Lower lobe of right lung (tissue), 2 donors: ENCODE measurements around the gene MAGI1. TPM values are rescaled to one million over a fixed set of nuclear protein-coding genes. Genes with fewer than 3 reads are reported as not detected.

Source experiments
- ATAC-seq, 2 donors: fragments of 200-7000 bp; cut with Tn5 transposase; one replicate each; pipeline ENCODE4 v1.9.1; 2020 to 2022; ENCODE audit warnings: mild to moderate bottlenecking in 2 of 2, moderate library complexity in 2 of 2
- DNase-seq: peaks from one replicate; pipeline ENCODE4 v3.0.0-alpha.2; 2020
- H3K27ac ChIP-seq: fragments of 200-600 bp; one replicate; pipeline ENCODE4 v1.8.0; 2022
- H3K27me3 ChIP-seq: fragments of 200-600 bp; one replicate; pipeline ENCODE4 v1.8.0; 2022; ENCODE audit warnings: low read depth
- H3K36me3 ChIP-seq: fragments of 200-600 bp; one replicate; pipeline ENCODE4 v1.8.0; 2022; ENCODE audit warnings: mild to moderate bottlenecking
- H3K4me1 ChIP-seq: fragments of 200-600 bp; one replicate; pipeline ENCODE4 v1.8.0; 2022
- H3K4me3 ChIP-seq: fragments of 200-600 bp; one replicate; pipeline ENCODE4 v1.8.0; 2022; ENCODE audit warnings: mild to moderate bottlenecking
- H3K9me3 ChIP-seq: fragments of 200-600 bp; one replicate; pipeline ENCODE4 v1.8.0; 2022
- intact Hi-C: fragments of 100-400 bp; cut with DNase I; formaldehyde crosslinking; loops from one replicate; pipeline ENCODE4 v1.11.0; 2022
- total RNA-seq: library from RNA; stranded (reverse); fragmentation: NEBNext Ultra II Directional; extraction: Animal tissue kit (Norgen Biotek cat#: 25700); gene quantifications from one replicate; pipeline ENCODE4 v1.2.1, GENCODE V29; 2021
- TF ChIP-seq, protein P1 (sequence below): fragments of 200-600 bp; IDR thresholded peaks from one replicate; pipeline ENCODE4 v1.8.0; 2022; ENCODE audit warnings: antibody characterized with exemption, mild to moderate bottlenecking
- donor health status: DM: no; HTN: yes; CAD: no; lungs with severe emphysema.

The MAGI1 gene
- total RNA-seq, 1 donor from 2014 or later = 35.5 TPM

DNA sequence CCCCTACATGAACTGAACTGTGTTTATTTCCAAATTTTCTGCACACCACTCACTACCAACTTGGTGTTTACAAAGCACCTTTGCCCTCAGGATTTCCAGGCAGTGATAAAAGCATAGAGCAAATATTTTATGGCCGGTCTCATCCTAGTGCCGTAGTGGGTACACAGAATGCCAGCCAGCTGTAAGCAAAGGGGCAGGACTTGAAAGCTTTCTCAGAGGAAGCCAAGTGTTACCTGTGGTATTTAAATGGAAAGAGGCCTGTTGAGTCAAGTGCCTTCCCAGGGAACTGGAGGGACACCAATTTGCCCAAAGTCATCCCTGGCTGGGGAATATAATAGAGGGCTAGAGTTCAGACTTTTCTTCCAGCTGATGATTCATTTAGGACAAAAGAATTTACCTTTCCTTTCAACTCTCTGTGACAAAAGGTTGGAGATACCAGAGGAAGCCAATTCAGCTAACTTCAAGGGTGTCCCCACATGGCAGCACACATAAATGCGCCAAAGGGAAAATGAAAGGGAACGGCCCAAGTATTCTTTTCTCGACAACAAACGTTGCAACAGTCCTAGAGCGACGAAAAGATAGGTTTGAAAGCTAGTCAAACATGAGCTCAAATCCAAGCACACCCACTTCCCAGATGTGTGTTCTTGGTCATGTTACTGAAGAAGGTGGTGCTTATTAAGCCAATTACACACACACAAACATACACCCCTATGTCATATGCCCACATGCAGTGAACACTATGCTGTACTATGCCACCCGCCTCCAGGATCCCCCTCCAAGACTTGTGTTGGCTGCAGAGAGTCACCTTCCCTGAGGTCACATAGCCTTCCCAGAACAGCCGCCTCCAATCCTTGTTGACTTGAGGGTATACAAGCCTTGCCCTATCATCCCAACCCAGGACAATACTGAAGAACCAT is 27.7 kb downstream of the MAGI1 start:
- intact Hi-C loops = no loop called here
- Histone ChIP-seq H3K9me3 (no peaks in the 10 kb centered on the region), H3K4me1 (peaks cover 25% of the 10 kb centered on the region), H3K27me3 (no peaks in the 10 kb centered on the region), H3K27ac (peak overlapping the region; percentile 56), H3K36me3 (no peaks in the 10 kb centered on the region), H3K4me3 (peak overlapping the region; percentile 6)
- TF ChIP-seq, protein P1, sequence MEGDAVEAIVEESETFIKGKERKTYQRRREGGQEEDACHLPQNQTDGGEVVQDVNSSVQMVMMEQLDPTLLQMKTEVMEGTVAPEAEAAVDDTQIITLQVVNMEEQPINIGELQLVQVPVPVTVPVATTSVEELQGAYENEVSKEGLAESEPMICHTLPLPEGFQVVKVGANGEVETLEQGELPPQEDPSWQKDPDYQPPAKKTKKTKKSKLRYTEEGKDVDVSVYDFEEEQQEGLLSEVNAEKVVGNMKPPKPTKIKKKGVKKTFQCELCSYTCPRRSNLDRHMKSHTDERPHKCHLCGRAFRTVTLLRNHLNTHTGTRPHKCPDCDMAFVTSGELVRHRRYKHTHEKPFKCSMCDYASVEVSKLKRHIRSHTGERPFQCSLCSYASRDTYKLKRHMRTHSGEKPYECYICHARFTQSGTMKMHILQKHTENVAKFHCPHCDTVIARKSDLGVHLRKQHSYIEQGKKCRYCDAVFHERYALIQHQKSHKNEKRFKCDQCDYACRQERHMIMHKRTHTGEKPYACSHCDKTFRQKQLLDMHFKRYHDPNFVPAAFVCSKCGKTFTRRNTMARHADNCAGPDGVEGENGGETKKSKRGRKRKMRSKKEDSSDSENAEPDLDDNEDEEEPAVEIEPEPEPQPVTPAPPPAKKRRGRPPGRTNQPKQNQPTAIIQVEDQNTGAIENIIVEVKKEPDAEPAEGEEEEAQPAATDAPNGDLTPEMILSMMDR = no peak
- peak; percentile 77 to 84 for ATAC-seq
- DNase-seq = no peak

DNA sequence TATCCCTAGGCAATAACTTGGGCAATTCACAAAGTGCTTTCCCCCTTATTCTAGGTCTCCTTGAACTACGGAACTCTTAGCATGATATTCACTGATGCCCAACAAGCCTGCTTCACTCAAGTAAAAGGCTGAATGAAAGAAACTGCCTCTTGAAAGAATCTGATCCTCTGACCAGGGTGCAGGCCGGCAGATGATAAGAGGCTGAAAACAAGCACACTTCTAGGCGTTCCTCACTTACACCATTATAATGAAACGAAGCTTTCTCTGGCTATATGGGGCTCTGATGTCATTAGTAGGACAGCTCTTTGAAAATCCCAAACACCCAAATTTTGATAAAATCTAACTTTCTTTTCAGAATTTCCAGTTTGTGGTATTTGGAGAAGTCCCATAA is 28.4 kb downstream of the MAGI1 start:
- ATAC-seq (peak in 1 of 2 donors; percentile 28), DNase-seq (no peak)
- H3K27me3 ChIP-seq = no peaks in the 10 kb centered on the region
- peak overlapping the region; percentile 56 for H3K27ac ChIP-seq
- peaks cover 25% of the 10 kb centered on the region for H3K4me1 ChIP-seq
- no peaks in the 10 kb centered on the region for H3K36me3 ChIP-seq
- intact Hi-C loops = no loop called here
- H3K9me3 ChIP-seq = no peaks in the 10 kb centered on the region
- TF ChIP-seq, protein P1 = no peak
- H3K4me3 ChIP-seq = no peak overlapping the region

DNA sequence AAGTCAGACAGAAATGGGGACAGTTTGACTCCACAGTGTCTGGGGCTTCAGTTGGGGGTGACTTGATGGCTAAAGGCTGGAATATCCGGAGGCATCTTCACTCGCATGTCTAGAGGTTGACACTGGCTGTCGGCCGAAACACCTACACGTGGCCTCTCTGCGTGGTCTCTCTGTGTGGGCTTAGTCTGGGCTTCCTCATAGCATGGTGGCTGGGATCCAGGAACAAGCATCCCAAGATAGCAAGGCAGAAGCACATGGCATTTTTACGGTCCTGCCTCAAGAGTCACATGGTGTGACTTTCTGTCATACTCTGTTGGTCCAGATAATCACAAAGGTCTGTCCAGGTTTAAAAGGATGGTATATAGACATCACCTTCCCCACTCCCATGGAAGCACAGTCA is 34.5 kb downstream of the MAGI1 start:
- intact Hi-C loops = no loop called here

DNA sequence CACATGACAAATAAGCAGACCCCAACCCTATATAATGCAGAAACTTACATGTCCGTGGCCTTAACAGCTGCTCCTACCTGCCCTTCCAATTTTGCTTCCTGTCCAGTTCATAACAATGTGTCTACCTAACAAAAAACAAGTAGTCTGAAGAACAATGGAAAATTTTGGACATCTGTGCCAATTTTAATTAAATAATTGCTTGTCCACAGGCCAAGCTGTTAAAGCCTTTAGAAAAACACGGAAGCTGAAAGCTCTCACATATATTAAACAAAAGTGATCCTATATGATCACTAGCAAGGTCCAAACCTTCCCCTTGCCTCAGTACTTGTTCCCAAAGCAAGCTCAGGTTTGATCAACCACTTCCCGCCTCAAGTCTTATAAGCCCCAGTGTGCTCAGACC is 37.1 kb downstream of the MAGI1 start:
- H3K4me3 ChIP-seq = no peak overlapping the region
- TF ChIP-seq, protein P1 = no peak
- peaks cover 16% of the 10 kb centered on the region for H3K4me1 ChIP-seq
- H3K27ac ChIP-seq = no peak overlapping the region
- ATAC-seq = no peak
- H3K9me3 ChIP-seq = no peaks in the 10 kb centered on the region
- H3K36me3 ChIP-seq = no peaks in the 10 kb centered on the region
- H3K27me3 ChIP-seq = no peaks in the 10 kb centered on the region
- intact Hi-C loops = no loop called here
- no peak for DNase-seq

More for the DNA sequence above, 34.5 kb downstream of the MAGI1 start:
- H3K9me3 ChIP-seq = no peaks in the 10 kb centered on the region
- peaks cover 12% of the 10 kb centered on the region for H3K4me1 ChIP-seq
- H3K27me3 ChIP-seq = no peaks in the 10 kb centered on the region
- no peak overlapping the region for H3K27ac ChIP-seq
- ATAC-seq (no peak), DNase-seq (no peak)
- no peak overlapping the region for H3K4me3 ChIP-seq
- TF ChIP-seq, protein P1 = no peak
- H3K36me3 ChIP-seq = no peaks in the 10 kb centered on the region

DNA sequence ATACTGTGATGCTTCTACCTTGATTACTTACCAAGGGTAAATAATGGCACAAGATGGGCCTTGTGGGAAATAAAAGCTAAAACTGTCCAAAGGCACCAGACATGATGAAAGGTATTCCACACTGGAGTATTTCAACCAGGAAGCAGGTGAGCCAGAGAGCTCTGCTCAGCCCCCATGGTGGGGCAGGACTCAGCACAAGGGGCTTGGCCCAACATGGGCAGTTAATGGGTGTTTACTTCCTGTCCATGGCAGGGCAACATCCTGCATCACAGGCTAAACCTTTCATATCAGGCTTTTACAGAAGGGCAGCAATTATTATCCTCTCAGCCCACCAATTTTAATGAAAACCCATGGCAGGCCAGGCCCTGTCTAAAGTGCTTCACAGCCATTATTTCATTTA is 38.2 kb downstream of the MAGI1 start:
- Histone ChIP-seq H3K4me1 (peaks cover 23% of the 10 kb centered on the region), H3K27me3 (no peaks in the 10 kb centered on the region), H3K27ac (no peak overlapping the region), H3K9me3 (no peaks in the 10 kb centered on the region), H3K36me3 (no peaks in the 10 kb centered on the region), H3K4me3 (no peak overlapping the region)
- TF ChIP-seq, protein P1 = no peak
- intact Hi-C loops = no loop called here
- DNase-seq (no peak), ATAC-seq (no peak)
